Subcutaneous abdominal adipose tissue (tissue), 5 donors: Measurements from ENCODE around the gene ZNF844.
A peak's percentile ranks its signal among the peaks of the same experiment; 100 is the strongest.
"Not testable (repeated sequence)": the region's sequence is repeated elsewhere in the genome, so short reads cannot be mapped to it uniquely, and the experiment has no call there.

Source experiments
- H3K27ac ChIP-seq: one replicate; pipeline ENCODE4 v1.7.0; 2013; ENCODE audit warnings: low read depth, mild to moderate bottlenecking, inconsistent platforms, low read length, moderate library complexity
- H3K27me3 ChIP-seq, 5 donors: one replicate each; pipeline ENCODE4 v1.7.0; 2013; ENCODE audit warnings: low read length in 5 of 5, inconsistent platforms in 1 of 5; ENCODE audit not compliant: control insufficient read depth in 5 of 5, insufficient read depth in 4 of 5
- H3K36me3 ChIP-seq, 5 donors: one replicate each; pipeline ENCODE4 v1.7.0; 2013; ENCODE audit warnings: low read length in 5 of 5; ENCODE audit not compliant: control insufficient read depth in 5 of 5, insufficient read depth in 5 of 5
- H3K4me1 ChIP-seq, 5 donors: one replicate each; pipeline ENCODE4 v1.7.0; 2013; ENCODE audit warnings: low read length in 5 of 5, mild to moderate bottlenecking in 3 of 5, moderate library complexity in 1 of 5; ENCODE audit not compliant: control insufficient read depth in 5 of 5, insufficient read depth in 5 of 5
- H3K4me3 ChIP-seq, 5 donors: one replicate each; pipeline ENCODE4 v1.7.0; 2013; ENCODE audit warnings: low read length in 5 of 5, low read depth in 1 of 5
- H3K9ac ChIP-seq, 5 donors: one replicate each; pipeline ENCODE4 v1.7.0; 2013; ENCODE audit warnings: low read length in 5 of 5, mild to moderate bottlenecking in 4 of 5, moderate library complexity in 3 of 5
- H3K9me3 ChIP-seq, 5 donors: one replicate each; pipeline ENCODE4 v1.7.0; 2013; ENCODE audit warnings: low read length in 5 of 5; ENCODE audit not compliant: control insufficient read depth in 5 of 5
- donor health status: healthy.
- donor health status: healthy.
- donor health status: healthy.
- donor health status: healthy.
- donor health status: healthy.

ZNF844 gene

GRCh38 chr19:12090807-12091206 is 26.3 kb downstream of the ZNF844 start:
- Histone ChIP-seq H3K4me3 (no peak overlapping the region), H3K27me3 (no peaks in the 10 kb centered on the region), H3K27ac (no peak overlapping the region), H3K36me3 (no peaks in the 10 kb centered on the region), H3K9ac (no peak overlapping the region), H3K4me1 (peaks cover 3 to 17% (median 9%) of the 10 kb centered on the region in 5 donors), H3K9me3 (no peaks in the 10 kb centered on the region)

GRCh38 chr19:12092065-12092867 is 27.7 kb downstream of the ZNF844 start:
- Histone ChIP-seq H3K27ac (peak overlapping the region; percentile 70), H3K36me3 (no peaks in the 10 kb centered on the region), H3K27me3 (no peaks in the 10 kb centered on the region), H3K4me1 (peaks cover 3 to 17% (median 9%) of the 10 kb centered on the region in 5 donors), H3K9ac (peak overlapping the region in 4 of 5 donors; percentile 53 to 86 (median 78)), H3K9me3 (no peaks in the 10 kb centered on the region), H3K4me3 (peak overlapping the region; percentile 73 to 87 (median 82))

GRCh38 chr19:12092956-12093355 is 28.4 kb downstream of the ZNF844 start:
- H3K9me3 ChIP-seq = no peaks in the 10 kb centered on the region
- peaks cover 3 to 17% (median 9%) of the 10 kb centered on the region in 5 donors for H3K4me1 ChIP-seq
- peak overlapping the region; percentile 33 to 85 (median 73) for H3K4me3 ChIP-seq
- H3K27me3 ChIP-seq = no peaks in the 10 kb centered on the region
- H3K9ac ChIP-seq = peak overlapping the region in 2 of 5 donors; percentile 78 to 86
- no peak overlapping the region for H3K27ac ChIP-seq
- peaks cover 0 to under 1% (median 0%) of the 10 kb centered on the region in 5 donors for H3K36me3 ChIP-seq

GRCh38 chr19:12093777-12094176 is 29.2 kb downstream of the ZNF844 start:
- peaks cover 0 to 2% (median 0%) of the 10 kb centered on the region in 5 donors for H3K36me3 ChIP-seq
- H3K27ac ChIP-seq = no peak overlapping the region
- H3K9ac ChIP-seq = no peak overlapping the region
- H3K9me3 ChIP-seq = no peaks in the 10 kb centered on the region
- no peaks in the 10 kb centered on the region for H3K27me3 ChIP-seq
- H3K4me3 ChIP-seq = no peak overlapping the region
- peaks cover 3 to 17% (median 9%) of the 10 kb centered on the region in 5 donors for H3K4me1 ChIP-seq

- Histone ChIP-seq H3K4me3 (no peak overlapping the region), H3K36me3 (peaks cover 0 to 2% (median 0%) of the 10 kb centered on the region in 5 donors), H3K27me3 (no peaks in the 10 kb centered on the region), H3K9me3 (no peaks in the 10 kb centered on the region), H3K27ac (no peak overlapping the region), H3K4me1 (peaks cover 3 to 17% (median 9%) of the 10 kb centered on the region in 5 donors), H3K9ac (no peak overlapping the region)
These were observed 30.7 kb downstream of the ZNF844 start for GRCh38 chr19:12095111-12095790.

- H3K36me3 ChIP-seq = peaks cover 0 to 2% (median 0%) of the 10 kb centered on the region in 5 donors
- H3K27me3 ChIP-seq = no peaks in the 10 kb centered on the region
- no peak overlapping the region for H3K27ac ChIP-seq
- H3K9me3 ChIP-seq = no peaks in the 10 kb centered on the region
- H3K9ac ChIP-seq = no peak overlapping the region
- peaks cover 1 to 2% (median 2%) of the 10 kb centered on the region in 5 donors for H3K4me1 ChIP-seq
- H3K4me3 ChIP-seq = no peak overlapping the region
These were observed 33.5 kb downstream of the ZNF844 start for GRCh38 chr19:12098040-12098439.

- H3K36me3 ChIP-seq, H3K4me1 ChIP-seq, H3K9me3 ChIP-seq, H3K4me3 ChIP-seq, H3K27ac ChIP-seq, H3K27me3 ChIP-seq, H3K9ac ChIP-seq: not testable (repeated sequence)
These were observed 39.4 kb downstream of the ZNF844 start for GRCh38 chr19:12103909-12104308.

- H3K4me3 ChIP-seq = no peak overlapping the region
- no peak overlapping the region for H3K9ac ChIP-seq
- no peak overlapping the region for H3K27ac ChIP-seq
- H3K36me3 ChIP-seq = peaks cover 20 to 33% (median 24%) of the 10 kb centered on the region in 5 donors
- H3K4me1 ChIP-seq = peaks cover 0 to 3% (median 0%) of the 10 kb centered on the region in 5 donors
- peaks cover 8 to 24% (median 16%) of the 10 kb centered on the region in 5 donors for H3K9me3 ChIP-seq
- no peaks in the 10 kb centered on the region for H3K27me3 ChIP-seq
These were observed 46.6 kb downstream of the ZNF844 start for GRCh38 chr19:12111176-12111575.

GRCh38 chr19:12111943-12112637 is 47.6 kb downstream of the ZNF844 start:
- H3K36me3 ChIP-seq = peaks cover 20 to 33% (median 24%) of the 10 kb centered on the region in 5 donors
- H3K9ac ChIP-seq = no peak overlapping the region
- H3K27ac ChIP-seq = no peak overlapping the region
- peaks cover 0 to 3% (median 0%) of the 10 kb centered on the region in 5 donors for H3K4me1 ChIP-seq
- no peaks in the 10 kb centered on the region for H3K27me3 ChIP-seq
- H3K9me3 ChIP-seq = peaks cover 8 to 25% (median 16%) of the 10 kb centered on the region in 5 donors
- peak overlapping the region in 2 of 5 donors; percentile 16 to 20 for H3K4me3 ChIP-seq
